Measurements from ENCODE around the gene COL23A1.

The COL23A1 gene

DNA sequence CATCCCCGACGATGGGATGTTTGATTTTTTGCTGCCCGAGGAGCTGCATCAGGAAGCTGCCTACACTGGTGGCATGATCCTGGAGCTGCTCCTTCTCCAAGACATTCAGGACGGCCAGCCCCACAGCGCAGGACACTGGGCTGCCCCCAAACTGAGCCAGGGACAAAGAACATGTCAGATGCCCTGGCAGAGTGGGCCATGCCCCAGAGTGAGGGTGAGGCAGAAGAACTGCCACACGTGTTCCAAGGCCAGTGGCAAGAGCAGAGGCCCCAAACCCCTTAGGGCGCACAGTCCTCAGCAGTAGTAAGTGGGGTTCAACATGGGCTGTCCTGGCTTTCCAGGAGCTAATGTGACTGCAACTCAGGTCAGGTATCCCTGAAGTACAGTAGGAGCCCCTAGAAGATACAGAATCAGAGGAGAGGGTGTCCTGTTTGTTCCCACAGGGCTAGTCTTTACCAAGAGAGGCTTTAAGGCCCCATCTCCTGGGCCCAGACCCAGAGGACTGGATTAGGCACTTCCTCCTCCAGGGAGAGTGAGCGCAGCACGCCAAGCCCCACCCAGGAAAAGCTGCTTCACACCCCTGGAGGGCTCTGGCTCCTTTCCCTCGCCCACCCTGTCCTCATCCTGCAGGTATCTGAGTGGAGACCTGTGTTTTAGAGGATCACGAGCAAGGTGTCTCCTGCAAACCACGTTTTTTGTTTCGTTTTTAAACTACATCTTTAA lies 374.8 kb downstream of the COL23A1 start:
- DNase-seq: no peak

DNA sequence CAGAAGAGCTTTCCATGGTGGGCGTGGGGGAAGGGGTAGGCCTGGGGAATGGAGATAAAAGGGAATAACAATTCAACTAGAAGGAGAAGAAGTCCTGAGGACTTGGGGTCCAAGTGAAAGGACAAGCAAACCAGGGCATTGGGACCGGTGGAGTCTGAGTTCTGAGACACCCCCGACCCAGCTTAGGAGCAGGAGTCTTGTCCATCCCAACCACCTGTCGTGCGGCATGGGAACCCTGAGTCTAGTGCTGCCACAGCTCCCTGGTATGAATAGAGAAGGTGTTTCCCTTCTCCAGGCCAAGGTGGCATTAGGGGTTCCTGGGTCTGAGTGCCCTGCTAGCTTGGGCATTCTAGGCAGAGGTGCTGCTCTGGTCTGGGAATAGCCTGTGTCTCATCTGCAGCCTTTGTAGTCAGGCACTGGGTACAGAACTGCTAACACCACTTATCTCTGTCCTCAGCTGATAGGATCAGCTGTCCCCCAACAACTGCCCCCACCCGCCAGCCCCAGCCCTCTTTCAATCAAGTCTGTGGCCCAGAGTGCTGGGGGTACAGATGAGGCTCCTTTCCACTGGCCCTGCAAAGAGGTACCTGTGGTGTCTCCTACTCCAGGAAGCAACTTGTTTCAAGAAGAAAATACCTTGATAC lies 375.9 kb downstream of the COL23A1 start:
- DNase-seq: no peak

DNA sequence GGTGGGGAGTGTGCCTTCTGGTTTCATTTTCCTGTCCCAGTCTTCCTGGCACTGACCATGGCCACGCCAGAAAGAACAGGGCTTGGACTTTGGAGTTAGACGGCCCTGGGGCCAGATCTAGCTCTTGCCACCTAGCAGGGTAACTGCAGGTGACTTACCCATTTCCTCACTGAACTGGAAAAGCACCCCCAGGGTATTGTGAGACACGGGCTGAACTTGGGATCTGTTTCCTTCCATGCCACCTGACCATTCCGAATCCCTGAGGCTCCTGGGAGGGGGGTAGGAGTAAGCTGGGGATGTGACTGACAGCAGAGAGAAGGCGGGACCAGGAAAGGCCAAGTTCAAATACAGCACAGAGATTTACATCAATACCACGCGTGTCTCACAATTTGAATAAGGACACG lies 376.4 kb downstream of the COL23A1 start:
- DNase-seq: no peak

GRCh38 chr5:178213003-178213461 lies 377.2 kb downstream of the COL23A1 start:
- no peak for DNase-seq

DNA sequence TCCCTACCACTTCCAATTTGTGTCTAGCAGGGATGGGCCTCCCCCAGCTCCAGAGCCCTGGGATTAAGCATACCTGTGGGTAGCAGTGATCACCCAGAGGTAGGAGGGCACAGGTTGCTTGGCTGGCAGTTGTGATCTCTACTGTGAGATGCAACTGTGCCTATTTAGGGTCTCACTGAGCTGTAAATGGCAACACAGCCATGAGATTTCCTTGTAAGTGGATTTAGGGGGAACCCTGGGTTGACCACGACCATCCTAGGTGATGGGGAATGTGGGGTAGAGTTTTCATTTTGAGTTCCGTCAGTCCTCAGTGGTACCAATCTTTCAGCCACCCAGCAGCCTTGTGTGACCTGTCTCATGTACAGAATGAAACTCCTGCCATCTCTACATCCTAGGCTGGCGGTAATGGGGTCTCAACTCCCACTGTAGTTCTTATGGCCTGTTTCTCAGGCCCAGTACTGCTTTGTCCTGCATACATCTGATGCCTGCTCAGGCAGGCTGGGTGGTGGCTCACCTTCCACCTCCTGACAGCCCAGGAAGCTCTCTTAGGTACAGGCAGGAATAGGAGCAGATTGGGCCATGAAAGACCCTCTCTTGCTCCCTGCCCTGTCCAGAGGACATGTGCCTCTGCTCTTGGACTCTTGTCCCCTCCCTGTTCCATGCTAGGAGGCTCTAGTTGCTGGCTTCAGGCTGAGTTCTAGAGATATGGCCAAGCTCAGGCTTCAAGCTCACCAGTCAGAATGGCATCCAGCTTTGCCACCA lies 377.8 kb downstream of the COL23A1 start:
- no peak for DNase-seq

- no peak for DNase-seq
These were observed 378.8 kb downstream of the COL23A1 start for GRCh38 chr5:178211095-178212048.

DNA sequence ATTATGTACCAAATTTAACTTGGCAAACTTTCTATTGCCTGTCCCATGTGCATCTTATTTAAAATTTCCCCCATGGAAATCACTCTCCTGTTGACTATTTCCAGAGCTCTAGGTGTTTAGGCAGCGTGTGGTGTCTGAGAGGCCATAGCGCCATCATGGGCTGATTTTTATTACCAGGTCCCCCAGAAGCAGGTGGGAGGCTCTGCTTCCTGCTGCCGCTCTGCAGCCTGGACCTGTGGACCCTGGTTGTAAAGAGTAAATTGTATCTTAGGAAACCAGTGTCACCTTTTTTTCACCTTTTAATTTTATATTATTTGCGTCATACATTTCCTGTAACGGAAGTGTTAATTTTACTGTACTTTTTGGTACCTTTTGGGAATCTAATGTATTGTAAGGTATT lies 379.5 kb downstream of the COL23A1 start:
- no peak for DNase-seq

DNA sequence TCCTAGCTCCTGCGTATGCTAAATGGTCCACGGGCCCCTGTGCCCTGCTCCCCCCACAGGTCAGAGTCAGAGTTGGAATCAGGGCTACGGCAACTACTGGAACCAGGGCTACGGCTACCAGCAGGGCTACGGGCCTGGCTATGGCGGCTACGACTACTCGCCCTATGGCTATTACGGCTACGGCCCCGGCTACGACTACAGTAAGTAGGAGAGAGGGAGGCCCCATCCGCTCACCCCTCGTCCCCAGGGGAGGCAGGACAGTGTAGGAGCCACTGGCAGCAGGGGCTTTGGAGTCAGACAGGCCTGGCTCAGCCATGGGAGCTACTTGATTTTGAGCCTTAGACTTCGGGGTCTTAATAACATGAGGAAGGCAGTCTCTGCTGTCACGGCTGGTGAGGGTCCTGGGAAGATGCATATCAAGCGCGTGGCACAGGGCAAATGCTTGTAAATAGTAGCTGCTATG lies 380.1 kb downstream of the COL23A1 start:
- no peak for DNase-seq

- DNase-seq: no peak
These were observed 380.7 kb downstream of the COL23A1 start for GRCh38 chr5:178209334-178210072.

- no peak for DNase-seq
These were observed 381.5 kb downstream of the COL23A1 start for GRCh38 chr5:178208540-178209227.

DNA sequence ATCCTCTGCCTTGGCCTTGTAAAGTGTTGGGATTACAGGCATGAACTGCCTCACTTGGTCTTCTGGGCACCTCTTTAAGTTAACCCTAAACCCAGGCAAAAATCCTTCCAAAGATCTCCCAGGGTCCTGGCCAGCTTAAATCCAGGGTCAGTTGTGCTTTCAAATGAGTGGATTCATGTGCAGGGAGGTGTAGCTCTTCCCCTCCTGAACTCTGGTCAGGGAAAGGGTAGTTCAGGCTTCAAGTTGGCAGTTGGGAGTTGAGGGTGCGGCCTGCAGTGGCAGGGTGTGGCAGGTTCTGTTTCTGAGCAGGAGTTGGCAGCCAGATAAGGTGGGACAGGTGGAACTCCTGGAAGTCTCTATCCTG lies 382.3 kb downstream of the COL23A1 start:
- DNase-seq: no peak

- DNase-seq: no peak
These were observed 382.8 kb downstream of the COL23A1 start for GRCh38 chr5:178207183-178207916.

DNA sequence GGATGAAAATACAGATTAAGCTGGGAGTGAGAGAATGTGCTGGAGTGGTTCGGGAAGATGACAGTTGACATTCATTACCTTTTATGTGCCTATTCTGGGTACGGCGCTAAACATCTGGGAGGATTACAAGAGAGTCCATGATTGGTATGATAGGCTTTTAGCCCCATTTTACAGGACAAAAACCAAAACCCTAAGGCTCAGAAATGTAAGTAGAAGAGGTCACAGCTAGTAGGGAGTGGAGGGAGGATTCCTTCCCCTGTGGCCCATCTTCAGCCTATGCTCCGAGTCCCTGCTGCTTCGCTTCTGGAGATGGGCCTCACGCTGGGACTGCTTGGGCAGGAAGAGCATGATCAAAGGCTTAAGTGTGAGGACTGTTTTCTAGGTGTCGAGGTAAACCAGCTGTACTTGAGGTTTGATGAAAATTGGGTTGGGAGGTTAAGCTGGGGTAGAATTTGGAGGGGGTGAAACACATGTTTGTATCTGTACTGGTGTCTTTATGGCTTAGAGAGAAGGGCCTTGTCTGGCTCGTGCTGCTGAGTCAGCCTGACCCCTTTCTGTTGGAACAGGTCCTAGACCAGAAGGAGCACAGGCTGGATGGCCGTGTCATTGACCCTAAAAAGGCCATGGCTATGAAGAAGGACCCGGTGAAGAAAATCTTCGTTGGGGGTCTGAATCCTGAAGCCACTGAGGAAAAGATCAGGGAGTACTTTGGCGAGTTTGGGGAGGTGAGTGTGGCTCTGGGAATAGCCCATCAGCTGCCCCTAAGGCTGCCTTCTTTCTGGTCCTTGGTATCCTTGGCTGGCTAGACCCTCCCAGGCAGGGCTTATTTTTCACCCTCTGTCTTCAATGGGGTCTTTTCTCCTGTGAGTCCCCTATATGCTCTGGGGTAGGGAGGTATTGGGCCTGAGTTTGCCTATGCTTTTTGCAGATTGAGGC lies 383.8 kb downstream of the COL23A1 start:
- peak in 2 of 6 experiments; percentile 11 to 22 for DNase-seq

- DNase-seq: no peak
These were observed 384.5 kb downstream of the COL23A1 start for GRCh38 chr5:178205749-178206047.

GRCh38 chr5:178204935-178205748 lies 385.1 kb downstream of the COL23A1 start:
- DNase-seq: peak; percentile 23 to 72 (median 61)

DNA sequence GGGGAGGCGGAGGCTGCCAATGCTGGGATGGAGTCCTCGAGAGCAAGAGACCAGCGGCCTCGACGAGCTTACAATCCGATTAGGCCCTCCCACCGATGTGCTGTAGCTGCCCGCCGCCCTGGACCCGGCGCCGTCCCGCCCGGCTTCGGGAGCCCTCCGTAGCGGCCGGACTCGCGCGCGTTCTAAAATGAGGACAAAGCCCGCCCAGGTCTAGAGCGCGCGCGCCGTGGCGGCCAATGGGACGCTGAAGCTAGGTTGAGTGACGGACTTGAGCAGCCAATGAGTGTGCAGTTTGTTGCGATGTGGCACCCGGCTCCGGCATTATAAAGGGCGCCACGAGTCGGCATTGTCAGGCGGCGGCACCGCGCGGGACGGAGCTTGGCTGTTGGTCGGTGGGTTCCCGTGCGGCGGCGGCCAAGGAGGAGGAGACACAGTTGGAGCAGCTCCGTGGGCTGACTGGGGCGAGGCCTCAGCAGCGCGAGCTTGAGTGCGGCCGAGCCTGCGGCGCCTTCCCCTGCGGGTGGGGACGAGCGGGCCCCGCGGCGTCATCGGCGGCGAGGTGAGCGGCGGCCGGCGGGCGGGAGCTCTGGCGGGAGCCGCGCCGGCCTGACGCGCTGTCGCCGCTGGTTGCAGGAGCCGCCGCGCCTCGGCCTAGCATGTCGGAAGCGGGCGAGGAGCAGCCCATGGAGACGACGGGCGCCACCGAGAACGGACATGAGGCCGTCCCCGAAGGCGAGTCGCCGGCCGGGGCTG lies 385.8 kb downstream of the COL23A1 start, which contains the start of gene HNRNPAB:
Gene HNRNPAB (plus strand): TSS at position 352 of the 753 bp plus-strand sequence. CDS start 305 bp downstream, at position 657.
- DNase-seq: peak; percentile 90 to 97 (median 95)

- DNase-seq: no peak
These were observed 386.5 kb downstream of the COL23A1 start for GRCh38 chr5:178203670-178204181.
